Activated CD4-positive, alpha-beta T cell treated with anti-CD3 and anti-CD28 coated beads, Interleukin-2, amount 50 U/mL, for 48 hours (primary cell): Measurements from ENCODE around the gene NQO2.
A peak's percentile ranks its signal among the peaks of the same experiment; 100 is the strongest.
"Not testable (repeated sequence)": the region's sequence is repeated elsewhere in the genome, so short reads cannot be mapped to it uniquely, and the experiment has no call there.

Source experiments
- DNase-seq, 2 experiments: peaks; one replicate each; pipeline ENCODE4 v3.0.0-alpha.2; 2020

Gene NQO2

DNA sequence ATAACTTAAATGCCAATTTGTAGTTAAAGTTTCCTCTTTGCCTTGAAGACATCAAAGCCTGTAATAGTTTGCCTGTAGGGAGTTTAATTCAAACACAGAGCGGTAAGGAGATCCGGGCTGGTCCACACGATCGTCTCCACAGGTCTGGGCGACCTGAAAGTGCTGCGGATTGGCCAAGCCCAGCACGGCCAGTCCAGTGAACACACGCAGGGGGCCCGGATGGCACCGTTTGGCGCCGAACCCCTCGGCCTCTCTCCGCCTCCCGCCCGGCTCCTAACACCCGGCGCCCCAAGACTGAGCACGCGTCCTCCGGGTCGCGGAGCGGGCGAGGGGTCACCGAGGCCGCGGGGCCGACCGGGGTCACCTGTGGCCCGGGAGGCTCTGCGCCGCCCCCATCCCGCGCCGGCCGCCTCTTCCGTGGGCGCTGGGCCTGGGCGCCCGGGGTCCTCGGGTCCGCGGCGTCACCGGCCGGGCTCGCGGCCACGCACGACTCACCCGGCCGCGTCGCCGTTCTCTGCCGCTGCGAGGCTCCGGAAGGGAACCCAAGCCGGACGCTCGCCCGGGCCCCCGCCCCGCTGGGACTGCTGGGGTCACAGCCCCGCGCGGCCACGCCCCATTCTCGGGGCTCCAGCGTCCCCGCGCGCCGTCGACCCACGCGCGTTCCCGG, 28.8 kb upstream of the NQO2 start:
- DNase-seq = peak; percentile 62 to 69

DNA sequence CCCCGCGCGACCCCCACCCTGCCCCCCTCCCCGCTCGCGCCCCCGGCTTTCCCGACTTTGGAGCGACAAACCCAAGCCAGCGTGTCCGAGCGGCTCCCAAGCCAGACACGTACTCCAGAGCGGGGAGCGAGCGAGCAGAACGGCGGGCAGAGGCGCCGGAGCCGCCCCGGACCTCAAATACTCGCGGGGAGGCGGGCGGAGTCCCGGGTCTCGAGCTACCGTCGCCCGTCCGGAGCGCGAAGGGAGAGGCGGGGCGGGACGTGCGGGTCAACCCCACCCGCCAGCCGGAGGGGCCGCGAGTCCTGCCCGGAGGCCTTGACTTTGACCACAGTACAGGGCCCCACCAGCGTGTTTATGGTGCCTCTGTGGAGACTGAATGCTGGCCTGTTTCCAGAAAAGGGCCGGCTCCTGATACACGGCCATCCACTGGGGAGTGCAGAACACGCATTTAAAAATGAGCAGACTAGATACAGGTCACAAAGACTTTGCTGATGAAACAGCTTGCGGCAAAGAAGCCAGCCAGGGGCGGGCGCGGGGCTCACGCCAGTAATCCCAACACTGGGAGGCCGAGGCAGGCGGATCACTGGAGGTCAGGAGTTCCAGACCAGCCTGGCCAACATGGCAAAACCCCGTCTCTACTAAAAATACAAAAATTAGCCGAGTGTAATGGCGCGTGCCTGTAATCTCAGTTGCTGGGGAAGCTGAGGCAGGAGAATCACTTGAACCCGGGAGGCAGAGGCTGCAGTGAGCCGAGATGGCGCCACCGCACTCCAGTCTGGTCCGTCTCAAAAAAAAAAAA, 28.1 kb upstream of the NQO2 start, which contains the start of gene SERPINB6:
TSS of gene SERPINB6 (minus strand) at position 148 of the 799 bp plus-strand sequence. CDS start 12,235 bp downstream, outside the sequence.
- DNase-seq = peak; percentile 45 to 56

- not testable (repeated sequence) for DNase-seq
Observed at GRCh38 chr6:2972219-2972487, 27.5 kb upstream of the NQO2 start.

DNA sequence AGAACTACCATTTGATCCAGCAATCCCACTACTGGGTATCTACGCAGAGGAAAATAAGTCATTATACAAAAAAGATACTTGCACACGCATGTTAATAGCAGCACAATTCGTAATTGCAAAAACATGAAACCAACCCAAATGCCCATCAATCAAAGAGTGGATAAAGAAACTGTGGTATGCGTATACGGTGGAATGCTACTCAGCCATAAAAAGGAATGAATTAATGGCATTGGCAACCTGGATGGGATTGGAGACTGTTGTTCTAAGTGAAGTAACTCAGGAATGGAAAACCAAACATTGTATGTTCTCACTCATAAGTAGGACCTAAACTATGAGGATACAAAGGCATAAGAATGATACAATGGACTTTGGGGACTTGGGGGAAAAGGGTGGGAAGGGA, 27.0 kb upstream of the NQO2 start:
- not testable (repeated sequence) for DNase-seq

GRCh38 chr6:2973180-2973579, 26.5 kb upstream of the NQO2 start:
- DNase-seq = not testable (repeated sequence)

DNA sequence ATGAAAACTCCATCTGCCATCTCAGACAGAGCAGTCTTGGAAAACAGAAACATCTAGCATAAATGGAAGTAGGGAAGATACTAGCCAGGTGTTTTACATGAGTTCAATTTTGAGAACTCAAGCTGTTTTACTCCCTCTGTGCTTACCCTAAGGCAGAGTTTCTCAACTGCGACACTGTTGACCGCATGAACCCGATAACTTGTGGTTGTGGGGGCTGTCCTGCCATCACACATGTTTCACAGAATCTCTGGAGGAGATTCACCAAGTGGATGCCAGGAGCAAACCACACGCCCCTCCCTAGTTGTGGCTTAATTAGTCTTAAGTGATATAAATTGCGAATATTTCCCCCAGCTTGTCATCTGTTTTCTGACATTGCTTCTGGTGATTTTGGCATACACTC, 26.0 kb upstream of the NQO2 start:
- no peak for DNase-seq

GRCh38 chr6:2976060-2976459, 23.6 kb upstream of the NQO2 start:
- DNase-seq = no peak

DNA sequence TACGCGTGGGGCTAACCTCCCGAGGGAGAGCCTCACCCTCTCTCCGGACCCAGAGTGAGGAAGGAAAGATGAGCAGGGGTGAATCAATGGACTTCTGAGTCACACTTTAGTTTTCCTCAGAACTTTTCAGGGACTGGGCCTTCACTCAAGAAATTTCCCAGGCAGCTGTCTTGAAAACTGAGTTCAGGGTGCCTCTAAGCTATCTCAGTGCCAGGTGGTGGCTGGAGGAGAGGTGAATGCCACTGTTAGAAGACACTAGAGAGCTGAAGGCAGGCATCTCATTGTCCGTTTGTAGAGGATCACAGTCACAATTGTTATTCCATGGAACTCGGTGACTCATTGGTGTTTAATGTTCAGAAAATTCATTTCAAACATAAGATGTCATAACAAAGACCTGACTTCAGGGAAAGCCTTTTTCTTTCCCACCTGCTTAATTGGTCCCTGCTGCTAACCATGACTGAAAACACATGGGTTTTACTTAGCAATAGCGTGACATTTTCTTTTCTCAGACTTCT, 23.1 kb upstream of the NQO2 start:
- no peak for DNase-seq

GRCh38 chr6:2977290-2977689, 22.4 kb upstream of the NQO2 start:
- DNase-seq = no peak

DNA sequence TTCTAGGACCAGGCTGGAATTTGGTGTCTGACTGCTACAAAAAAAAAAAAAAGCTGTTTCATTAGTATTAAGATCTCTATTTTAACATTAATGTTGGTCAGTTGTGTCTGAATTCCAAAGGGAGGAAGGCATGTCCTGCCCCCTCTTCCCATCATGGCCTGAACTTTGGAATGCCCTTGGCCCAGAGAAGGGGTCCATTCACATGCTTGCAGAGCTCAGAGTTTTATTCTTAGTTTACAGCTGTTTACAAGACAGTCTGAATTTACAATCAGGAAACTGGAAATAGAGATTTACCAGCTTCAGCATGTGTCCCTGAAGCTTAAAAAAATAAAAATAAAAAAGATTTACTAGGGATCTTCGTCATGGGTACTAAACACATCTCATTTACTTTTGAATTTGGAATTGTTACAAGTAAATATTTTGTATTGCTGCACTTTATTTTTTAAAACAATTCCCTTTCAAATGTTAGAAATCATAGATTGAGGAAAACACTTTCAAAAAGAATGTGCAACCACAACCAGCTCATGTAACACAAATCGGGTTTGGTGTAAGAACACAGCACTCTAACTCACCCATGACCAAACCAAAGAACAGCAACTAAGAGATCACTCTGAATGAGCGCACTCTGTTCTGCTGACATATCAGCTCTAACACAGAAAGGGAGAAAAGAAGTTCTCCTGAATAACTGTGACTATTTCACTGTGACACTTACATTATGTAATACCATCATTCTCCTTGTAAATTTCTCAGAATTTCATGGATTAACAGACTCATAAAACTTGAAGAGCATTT, 21.7 kb upstream of the NQO2 start:
- no peak for DNase-seq

GRCh38 chr6:2978923-2979322, 20.8 kb upstream of the NQO2 start:
- no peak for DNase-seq

- no peak for DNase-seq
Observed at GRCh38 chr6:2979819-2980464, 19.8 kb upstream of the NQO2 start.

DNA sequence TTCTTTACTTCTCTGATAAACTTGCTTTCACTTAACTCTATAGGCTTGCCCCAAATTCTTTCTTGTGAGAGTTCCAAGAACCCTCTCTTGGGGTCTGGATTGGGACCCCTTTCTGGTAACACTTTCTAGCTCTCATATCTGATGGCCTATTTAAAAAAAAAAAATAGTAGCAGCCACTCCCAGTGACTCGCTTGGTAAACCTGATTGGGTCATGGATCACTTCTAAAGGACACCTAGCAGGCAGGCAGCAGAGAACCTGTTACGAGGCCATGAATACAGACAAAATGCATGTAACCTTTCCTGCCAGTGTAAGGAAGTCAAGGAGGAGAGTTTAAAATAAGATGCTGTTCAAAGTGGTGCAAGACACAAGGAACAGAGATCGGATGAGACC, 19.2 kb upstream of the NQO2 start:
- no peak for DNase-seq

GRCh38 chr6:2982426-2983117, 17.1 kb upstream of the NQO2 start:
- DNase-seq = no peak

DNA sequence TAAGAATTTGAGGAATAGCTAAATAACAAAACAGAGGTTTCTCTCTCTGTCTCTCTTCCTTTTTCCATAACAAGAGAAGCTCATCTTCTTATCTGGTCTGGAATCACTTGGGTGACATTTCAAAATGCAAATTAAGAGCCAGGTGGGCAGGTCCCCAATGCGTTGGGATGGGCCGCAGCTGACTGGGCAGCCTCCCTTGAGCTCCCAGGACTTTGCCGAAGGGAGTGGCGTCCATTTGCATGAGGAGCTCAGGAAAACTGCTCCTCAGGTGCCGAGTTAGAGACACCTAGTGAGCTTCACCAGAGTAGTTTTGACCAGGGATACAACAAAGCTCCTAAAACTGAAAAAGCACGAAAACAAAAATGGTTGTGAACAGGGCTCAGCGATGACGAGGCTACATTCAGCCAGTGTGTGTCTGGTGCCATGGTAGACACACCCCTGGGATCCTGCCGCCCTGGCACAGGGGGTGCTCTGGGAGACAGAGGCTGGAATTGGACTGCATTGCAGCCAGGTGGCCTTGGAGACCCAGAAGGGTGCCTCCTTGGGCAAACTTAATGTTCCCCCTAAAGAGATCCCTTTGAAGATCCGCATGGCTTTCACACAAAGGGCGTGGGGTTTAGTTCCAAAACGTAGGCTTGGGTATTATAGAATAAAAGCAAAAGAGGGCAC, 14.8 kb upstream of the NQO2 start:
- no peak for DNase-seq

- no peak for DNase-seq
Observed at GRCh38 chr6:2986722-2987221, 12.9 kb upstream of the NQO2 start.

DNA sequence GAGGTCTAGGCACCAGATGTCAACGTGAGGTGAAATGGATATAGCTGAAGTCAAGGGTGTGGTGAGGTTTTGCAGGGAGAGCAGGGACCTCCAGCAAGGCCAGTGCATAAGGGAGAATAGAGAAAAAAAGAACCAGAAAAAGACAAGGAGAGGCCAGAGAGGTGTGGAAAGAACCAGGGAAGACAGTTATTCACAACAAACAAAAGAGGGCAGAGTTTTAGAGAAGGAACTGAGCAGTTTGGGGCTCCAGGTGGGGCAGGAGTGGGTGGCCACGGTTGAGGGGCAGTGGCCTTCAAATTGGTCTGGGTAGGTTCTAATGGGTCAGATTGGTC, 11.6 kb upstream of the NQO2 start:
- DNase-seq = no peak

GRCh38 chr6:2988426-2989331, 11.0 kb upstream of the NQO2 start:
- peak; percentile 78 to 85 for DNase-seq

DNA sequence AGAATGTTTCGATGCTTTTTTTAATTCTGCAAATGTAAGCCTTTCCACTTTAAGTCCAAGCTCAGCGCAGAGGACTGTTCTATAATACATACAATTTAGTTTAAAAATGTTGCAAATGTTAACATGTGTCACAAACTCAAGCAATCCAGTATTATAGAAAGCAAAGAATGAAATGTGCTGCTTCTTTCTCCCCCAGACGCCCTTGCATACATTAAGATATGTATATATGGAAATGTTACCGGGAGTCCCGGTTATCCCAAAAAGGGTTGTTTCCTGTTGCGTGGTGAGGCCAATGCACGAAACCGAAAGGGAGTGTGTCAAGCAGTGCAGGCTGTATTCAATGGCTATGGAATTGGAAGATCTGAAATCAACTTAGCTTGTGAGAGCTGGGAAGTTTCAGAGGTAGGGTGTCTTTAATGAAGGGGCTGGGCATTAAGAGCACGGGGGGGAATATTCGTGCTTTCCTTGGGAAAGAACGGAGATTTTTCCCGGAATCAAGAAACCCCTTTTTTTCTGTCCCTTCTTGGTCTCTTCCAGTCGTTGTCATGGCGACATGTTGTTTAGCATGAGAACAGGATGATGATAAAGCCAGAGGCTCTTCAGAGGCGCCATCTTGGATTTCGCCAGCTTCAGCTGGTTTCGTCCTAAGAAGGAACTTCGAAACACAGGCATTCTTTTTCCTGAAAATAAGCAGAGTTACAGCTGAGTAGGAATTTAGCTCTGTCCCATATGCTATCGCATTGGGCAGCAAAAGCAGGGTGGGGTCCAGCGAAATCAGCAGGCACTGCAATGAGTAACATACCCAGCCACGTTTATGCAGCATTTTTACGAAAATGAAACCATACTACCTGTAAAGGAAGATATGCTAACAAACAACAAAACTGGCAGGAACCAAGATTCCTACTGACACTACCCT, 10.1 kb upstream of the NQO2 start:
- DNase-seq = peak; percentile 63 to 74
